GM20000 (cell line): ENCODE results near the gene NOTCH2.
"Not testable (repeated sequence)": the region's sequence is repeated elsewhere in the genome, so short reads cannot be mapped to it uniquely, and the experiment has no call there.

Source experiments
- DNase-seq: peaks from one replicate; pipeline ENCODE4 v3.0.0; 2012; ENCODE audit warnings: low spot score
- CTCF ChIP-seq: IDR thresholded peaks from 2 replicates; pipeline ENCODE4 v1.5.1; 2012; ENCODE audit warnings: mild to moderate bottlenecking, control low read depth; ENCODE audit errors: extremely low read depth, missing control alignments

The NOTCH2 gene

DNA sequence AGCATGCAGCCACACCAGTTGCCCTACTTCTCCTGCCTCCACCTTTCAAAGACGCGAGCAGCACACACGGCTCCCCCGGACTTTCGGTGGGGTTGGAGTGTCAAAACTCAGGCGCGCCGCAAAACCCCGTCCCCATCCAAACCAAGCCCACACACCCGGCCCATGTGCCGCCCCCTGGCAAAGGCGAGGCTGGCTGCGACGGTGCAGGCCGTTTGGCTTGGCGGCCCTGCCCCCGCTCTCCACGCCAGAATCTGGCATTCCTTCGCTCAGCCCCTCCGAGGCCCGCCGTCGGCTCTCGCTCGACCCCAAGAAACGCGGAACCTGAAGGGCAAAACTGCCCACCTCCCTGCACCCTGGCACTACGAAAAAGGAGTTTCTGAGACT lies 787 bp downstream of the NOTCH2 start:
- DNase-seq = not testable (repeated sequence)

DNA sequence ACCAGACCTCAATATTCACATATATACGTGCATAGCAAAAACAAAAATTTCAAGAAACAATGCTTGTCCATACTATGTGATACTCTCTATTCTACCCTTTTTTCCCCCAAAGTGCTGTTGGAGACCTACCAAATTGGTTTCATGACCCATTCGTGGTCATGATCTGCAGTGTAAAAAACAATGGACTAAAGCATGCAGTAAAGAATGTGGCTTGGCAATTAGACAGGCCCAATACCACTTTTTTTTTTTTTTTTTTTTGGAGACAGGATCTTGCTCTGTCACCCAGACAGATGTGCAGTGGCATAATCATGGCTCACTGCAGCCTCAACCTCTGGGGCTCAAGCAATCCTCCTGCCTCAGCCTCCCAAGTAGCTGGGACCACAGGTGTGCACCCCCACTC lies 21.3 kb downstream of the NOTCH2 start:
- not testable (repeated sequence) for DNase-seq

- DNase-seq = not testable (repeated sequence)
Measured at GRCh38 chr1:120041771-120042170, 27.7 kb downstream of the NOTCH2 start.

DNA sequence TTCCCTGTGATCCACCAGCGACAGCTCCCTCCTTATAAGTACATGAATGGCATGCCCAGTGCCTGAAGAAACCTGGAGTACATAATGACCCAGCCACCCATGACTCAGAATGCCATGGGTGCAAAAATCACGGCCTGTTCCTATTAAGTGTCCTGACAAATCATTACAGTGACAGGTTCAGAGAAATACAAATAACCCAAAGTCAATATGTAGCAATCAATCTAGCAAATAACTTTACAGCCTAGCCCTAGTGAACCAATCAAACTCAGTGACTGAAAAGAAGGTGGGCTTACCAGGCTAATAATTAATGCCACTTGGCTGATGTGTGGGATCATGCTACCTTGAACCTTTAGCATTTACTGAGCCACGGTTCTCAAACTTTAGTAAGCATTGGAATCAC lies 37.2 kb downstream of the NOTCH2 start:
- not testable (repeated sequence) for DNase-seq

DNA sequence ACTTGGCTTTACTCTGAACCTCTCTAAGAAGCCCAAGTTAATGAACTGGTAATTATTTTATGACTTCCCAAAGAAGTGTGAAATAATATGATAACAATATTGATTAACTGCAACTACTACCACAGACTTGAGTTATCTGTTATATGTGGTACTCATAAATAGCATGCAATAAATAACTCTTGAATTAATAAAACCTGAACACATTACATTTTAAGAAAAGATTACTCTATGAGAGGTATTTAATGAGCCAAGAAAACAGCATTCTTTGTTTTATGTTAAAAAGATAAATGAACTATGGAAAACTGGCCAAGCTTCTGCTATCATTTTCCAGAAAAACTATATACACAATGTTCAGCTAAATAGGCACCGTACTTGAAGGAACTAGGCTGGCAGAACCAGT lies 45.7 kb downstream of the NOTCH2 start:
- DNase-seq = not testable (repeated sequence)

DNA sequence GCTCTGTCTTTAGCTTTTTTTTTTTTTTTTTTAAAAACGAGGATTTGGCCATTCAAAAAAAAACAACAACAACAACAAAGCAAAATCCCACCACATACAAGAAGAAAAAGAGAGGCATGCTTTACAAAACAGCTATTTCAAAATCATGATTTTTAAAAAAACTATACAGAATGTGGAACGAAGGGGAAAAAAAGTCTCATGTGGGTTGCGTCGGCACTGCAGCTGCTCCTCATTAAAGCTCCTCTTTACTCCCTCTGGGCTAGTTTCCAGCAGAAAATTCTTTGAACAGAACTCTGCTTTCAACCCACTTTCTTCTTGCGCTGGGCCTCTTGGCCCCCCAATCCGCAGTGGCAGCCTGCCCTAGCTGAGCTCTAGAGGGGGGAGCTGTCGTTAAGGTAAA lies 54.5 kb downstream of the NOTCH2 start:
- DNase-seq = not testable (repeated sequence)

DNA sequence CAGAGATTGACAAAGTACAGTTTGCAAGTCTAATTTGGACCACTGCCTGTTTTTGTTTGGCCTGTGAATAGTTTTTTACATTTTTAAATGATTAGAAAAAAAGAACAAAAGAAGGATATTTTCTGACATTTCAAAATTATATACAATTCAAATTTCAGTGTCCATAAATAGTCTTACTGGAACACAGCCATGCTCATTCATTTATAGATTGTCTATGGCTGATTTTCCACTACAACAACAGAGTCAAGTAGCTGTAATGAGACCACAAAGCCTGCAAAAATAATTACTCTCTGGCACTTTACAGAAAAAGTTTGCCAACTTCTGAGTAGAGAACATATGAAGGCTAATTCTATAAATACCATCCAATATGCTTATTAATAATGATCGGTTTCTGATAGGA lies 61.1 kb downstream of the NOTCH2 start:
- DNase-seq = not testable (repeated sequence)

GRCh38 chr1:120007850-120008249 lies 61.6 kb downstream of the NOTCH2 start:
- not testable (repeated sequence) for DNase-seq

DNA sequence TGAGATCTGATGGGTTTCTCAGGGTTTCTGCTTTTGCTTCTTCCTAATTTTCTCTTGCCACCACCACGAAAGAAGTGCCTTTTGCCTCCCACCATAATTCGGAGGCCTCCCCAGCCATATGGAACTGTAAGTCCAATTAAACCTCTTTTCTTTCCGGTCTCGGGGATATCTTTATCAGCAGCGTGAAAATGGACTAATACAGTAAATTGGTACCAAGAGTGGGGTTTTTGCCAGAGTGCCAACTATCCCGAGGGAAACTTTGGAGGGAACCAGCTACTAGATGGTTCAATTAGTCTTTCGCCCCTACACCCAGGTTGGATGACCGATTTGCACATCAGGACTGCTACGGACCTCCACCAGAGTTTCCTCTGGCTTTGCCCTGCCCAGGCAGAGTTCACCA lies 68.4 kb downstream of the NOTCH2 start:
- not testable (repeated sequence) for DNase-seq

GRCh38 chr1:119996731-119997312 lies 72.6 kb downstream of the NOTCH2 start:
- not testable (repeated sequence) for DNase-seq

GRCh38 chr1:119995975-119996374 lies 73.5 kb downstream of the NOTCH2 start:
- DNase-seq = not testable (repeated sequence)

GRCh38 chr1:119988306-119989062 lies 81.0 kb downstream of the NOTCH2 start:
- TF ChIP-seq CTCF = no peak
- DNase-seq = no peak

- DNase-seq = peak; percentile 24
- no peak for TF ChIP-seq CTCF
Measured at GRCh38 chr1:119987686-119988085, 81.8 kb downstream of the NOTCH2 start.

- DNase-seq = no peak
- TF ChIP-seq CTCF = no peak
Measured at GRCh38 chr1:119987112-119987511, 82.3 kb downstream of the NOTCH2 start.
